Neural progenitor cell (in vitro differentiated cells): ENCODE data around the gene GART. TPM values are rescaled to one million over a fixed set of nuclear protein-coding genes. Genes with fewer than 3 reads are reported as not detected.

Experiments used
- DNase-seq: peaks from one replicate; pipeline ENCODE4 v3.0.0-alpha.2; 2016; ENCODE audit warnings: low spot score
- H2AFZ ChIP-seq: fragments of 200-600 bp; sonication (generic); replicated peaks from 2 replicates; pipeline ENCODE4 v1.6.1; 2016; ENCODE audit warnings: antibody characterized with exemption
- H3F3A ChIP-seq: fragments of 200-600 bp; sonication (generic); 2 replicates; pipeline ENCODE4 v1.6.1; 2016; ENCODE audit warnings: antibody characterized with exemption, low read depth
- H3K27ac ChIP-seq: fragments of 200-600 bp; sonication (generic); 2 replicates; pipeline ENCODE4 v1.5.1; 2016; ENCODE audit warnings: mild to moderate bottlenecking
- H3K27me3 ChIP-seq: fragments of 200-600 bp; sonication (generic); 2 replicates; pipeline ENCODE4 v1.6.1; 2016; ENCODE audit warnings: mild to moderate bottlenecking, moderate library complexity
- H3K36me3 ChIP-seq: fragments of 200-600 bp; sonication (generic); 2 replicates; pipeline ENCODE4 v1.5.1; 2016
- H3K4me1 ChIP-seq: fragments of 200-600 bp; sonication (generic); 2 replicates; pipeline ENCODE4 v1.6.1; 2016; ENCODE audit warnings: mixed run types
- H3K4me2 ChIP-seq: fragments of 200-600 bp; sonication (generic); 2 replicates; pipeline ENCODE4 v1.6.1; 2016
- H3K4me3 ChIP-seq: fragments of 200-600 bp; sonication (generic); 2 replicates; pipeline ENCODE4 v1.5.1; 2016
- H3K79me2 ChIP-seq: fragments of 200-600 bp; sonication (generic); 2 replicates; pipeline ENCODE4 v1.6.1; 2016; ENCODE audit warnings: low read depth
- H3K9ac ChIP-seq: fragments of 200-600 bp; sonication (generic); 2 replicates; pipeline ENCODE4 v1.6.1; 2016
- H3K9me3 ChIP-seq: fragments of 200-600 bp; sonication (generic); 2 replicates; pipeline ENCODE4 v1.5.1; 2016; ENCODE audit warnings: low read depth
- H4K20me1 ChIP-seq: fragments of 200-600 bp; sonication (generic); 2 replicates; pipeline ENCODE4 v1.6.1; 2016; ENCODE audit warnings: low read depth
- H3K27ac Mint-ChIP-seq: 3 replicates; pipeline ENCODE4 v1.8.0; 2021; ENCODE audit warnings: mixed read lengths
- H3K27me3 Mint-ChIP-seq: 2 replicates; pipeline ENCODE4 v1.8.0; 2022; ENCODE audit warnings: low read depth, mild to moderate bottlenecking, inconsistent platforms, moderate library complexity, mixed read lengths; ENCODE audit not compliant: insufficient read depth
- H3K36me3 Mint-ChIP-seq: 3 replicates; pipeline ENCODE4 v1.8.0; 2021; ENCODE audit warnings: mixed read lengths
- H3K4me1 Mint-ChIP-seq: 3 replicates; pipeline ENCODE4 v1.8.0; 2021; ENCODE audit warnings: mixed read lengths
- H3K4me3 Mint-ChIP-seq: 3 replicates; pipeline ENCODE4 v1.8.0; 2021; ENCODE audit warnings: mild to moderate bottlenecking, moderate library complexity, mixed read lengths
- H3K9me3 Mint-ChIP-seq: 3 replicates; pipeline ENCODE4 v1.8.0; 2020; ENCODE audit warnings: mixed read lengths
- CTCF ChIP-seq: fragments of 200-600 bp; sonication (generic); IDR thresholded peaks from 2 replicates; pipeline ENCODE4 v1.5.1; 2017; ENCODE audit warnings: antibody characterized with exemption, mild to moderate bottlenecking
- EZH2 ChIP-seq: fragments of 200-600 bp; sonication (generic); IDR thresholded peaks from 2 replicates; pipeline ENCODE4 v1.6.1; 2017; ENCODE audit warnings: antibody characterized with exemption, mild to moderate bottlenecking, moderate library complexity
- EZH2phosphoT487 ChIP-seq: fragments of 200-600 bp; sonication (generic); IDR thresholded peaks from 2 replicates; pipeline ENCODE4 v1.6.1; 2017; ENCODE audit warnings: antibody characterized with exemption
- total RNA-seq: library from RNA; depleted of rRNA; stranded (reverse); fragments of >200 nt; gene quantifications from 2 replicates; pipeline ENCODE4 v1.2.3, GENCODE V29; 2015; ENCODE audit warnings: low replicate concordance

The GART gene
- total RNA-seq, 1 donor from 2014 or later = 129 TPM

DNA sequence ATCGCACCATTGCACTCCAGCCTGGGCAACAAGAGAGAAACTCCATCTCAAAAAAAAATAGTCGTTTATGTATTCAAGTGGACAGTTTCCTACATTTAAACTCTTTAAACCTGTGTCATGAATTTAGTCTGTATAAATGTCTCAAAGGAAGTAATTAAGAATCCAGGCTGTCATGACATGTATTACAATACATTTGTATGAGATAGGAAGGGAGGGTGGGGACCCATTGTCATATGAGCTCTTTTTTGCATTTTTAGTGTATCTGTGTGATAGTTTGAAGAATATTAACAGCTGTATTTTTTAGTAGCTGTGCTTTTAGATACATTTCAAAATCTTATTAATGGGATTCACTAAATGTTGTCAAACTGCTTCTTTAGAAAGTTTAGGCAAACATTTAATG lies 26.5 kb upstream of the GART start:
- Histone ChIP-seq H3K9ac (no peak overlapping the region), H3K9me3 (no peaks in the 10 kb centered on the region), H3K4me3 (no peak overlapping the region), H3K27me3 (no peaks in the 10 kb centered on the region), H3K27ac (no peak overlapping the region), H4K20me1 (peaks cover 32% of the 10 kb centered on the region), H3K4me1 (no peaks in the 10 kb centered on the region), H3K36me3 (peaks cover 27% of the 10 kb centered on the region), H3K4me2 (no peak overlapping the region), H3K79me2 (peaks cover 28% of the 10 kb centered on the region), H3F3A (peaks cover 62% of the 10 kb centered on the region), H2AFZ (no peak overlapping the region)
- Mint-ChIP-seq H3K4me3 (no peak overlapping the region), H3K9me3 (no peaks in the 10 kb centered on the region), H3K27me3 (no peaks in the 10 kb centered on the region), H3K36me3 (peaks cover 22% of the 10 kb centered on the region), H3K27ac (no peak overlapping the region), H3K4me1 (no peaks in the 10 kb centered on the region)
- DNase-seq = no peak
- TF ChIP-seq EZH2phosphoT487 = no peak
- TF ChIP-seq EZH2 = no peak
- no peak for TF ChIP-seq CTCF

DNA sequence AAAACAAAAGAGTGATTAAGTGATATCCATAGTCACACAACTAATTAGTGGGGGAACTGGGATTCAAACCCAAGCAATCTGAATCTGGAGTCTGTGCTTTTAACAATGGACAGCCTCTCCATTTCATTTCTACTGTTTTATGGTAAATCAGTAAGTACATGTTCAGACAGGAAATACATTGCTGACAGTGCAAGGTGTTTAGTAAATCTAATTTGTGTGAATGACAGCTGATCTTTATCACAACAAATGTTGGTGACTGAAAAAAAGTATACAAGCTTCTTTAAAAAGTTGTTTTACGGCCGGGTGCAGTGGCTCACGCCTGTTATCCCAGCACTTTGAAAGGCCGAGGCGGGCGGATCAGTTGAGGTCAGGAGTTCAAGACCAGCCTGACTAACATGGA lies 26.0 kb upstream of the GART start:
- no peak for TF ChIP-seq EZH2phosphoT487
- TF ChIP-seq EZH2 = no peak
- no peak for TF ChIP-seq CTCF
- H3K9ac ChIP-seq = no peak overlapping the region
- H3K4me2 ChIP-seq = no peak overlapping the region
- no peak overlapping the region for H2AFZ ChIP-seq
- no peaks in the 10 kb centered on the region for H3K27me3 ChIP-seq
- peaks cover 35% of the 10 kb centered on the region for H4K20me1 ChIP-seq
- H3K79me2 ChIP-seq = peaks cover 33% of the 10 kb centered on the region
- DNase-seq = no peak
- no peak overlapping the region for H3K4me3 ChIP-seq
- Mint-ChIP-seq H3K27ac (no peak overlapping the region), H3K4me1 (no peaks in the 10 kb centered on the region), H3K4me3 (no peak overlapping the region), H3K27me3 (no peaks in the 10 kb centered on the region), H3K9me3 (no peaks in the 10 kb centered on the region), H3K36me3 (peaks cover 19% of the 10 kb centered on the region)
- peaks cover 60% of the 10 kb centered on the region for H3F3A ChIP-seq
- no peaks in the 10 kb centered on the region for H3K4me1 ChIP-seq
- peaks cover 24% of the 10 kb centered on the region for H3K36me3 ChIP-seq
- H3K9me3 ChIP-seq = no peaks in the 10 kb centered on the region
- no peak overlapping the region for H3K27ac ChIP-seq

- Mint-ChIP-seq H3K4me1 (no peaks in the 10 kb centered on the region), H3K4me3 (no peak overlapping the region), H3K9me3 (no peaks in the 10 kb centered on the region), H3K36me3 (peaks cover 16% of the 10 kb centered on the region), H3K27me3 (no peaks in the 10 kb centered on the region), H3K27ac (no peak overlapping the region)
- no peak overlapping the region for H3K4me3 ChIP-seq
- no peak for DNase-seq
- no peak overlapping the region for H3K4me2 ChIP-seq
- H3K27me3 ChIP-seq = no peaks in the 10 kb centered on the region
- TF ChIP-seq CTCF = no peak
- TF ChIP-seq EZH2 = no peak
- no peak for TF ChIP-seq EZH2phosphoT487
- H3K9me3 ChIP-seq = no peaks in the 10 kb centered on the region
- peaks cover 31% of the 10 kb centered on the region for H3K36me3 ChIP-seq
- peaks cover 48% of the 10 kb centered on the region for H4K20me1 ChIP-seq
- H3K4me1 ChIP-seq = no peaks in the 10 kb centered on the region
- H3K27ac ChIP-seq = no peak overlapping the region
- H3F3A ChIP-seq = peaks cover 59% of the 10 kb centered on the region
- no peak overlapping the region for H2AFZ ChIP-seq
- no peak overlapping the region for H3K9ac ChIP-seq
- peaks cover 47% of the 10 kb centered on the region for H3K79me2 ChIP-seq
Measured at GRCh38 chr21:33566514-33566913, 24.6 kb upstream of the GART start.
